Endothelial cell of umbilical vein (primary cell): ENCODE data around the gene ARHGEF38. TPM values are rescaled to one million over a fixed set of nuclear protein-coding genes. Genes with fewer than 3 reads are reported as not detected.

Experiments used
- BruUV-seq: library from RNA; stranded (reverse); fragments of 400-500 nt; replicated peaks from 2 replicates; lab custom pipeline; 2021; lab: Mats Ljungman, UMichigan
- CTCF ChIA-PET: fragments of 300-600, 350-600 bp; sonication (Branson Sonifier 250); formaldehyde crosslinking; loops from one replicate; lab custom pipeline; 2021; ENCODE audit warnings: antibody characterized with exemption, inconsistent platforms; lab: Charles Lee
- POLR2A ChIA-PET: fragments of 300-600, 350-600 bp; sonication (Branson Sonifier 250); formaldehyde crosslinking; loops from one replicate; lab custom pipeline; 2021; ENCODE audit warnings: antibody characterized with exemption, inconsistent platforms; lab: Charles Lee
- DNase-seq: peaks from one replicate; pipeline ENCODE4 v3.0.0-alpha.2; 2011; ENCODE audit warnings: low read depth, low spot score
- FAIRE-seq: peaks from 2 replicates; lab custom pipeline; 2011; peaks lifted over from hg19 to GRCh38; lab: Jason Lieb, UNC
- H2AFZ ChIP-seq: 2 replicates; pipeline ENCODE4 v1.6.0; 2012; ENCODE audit warnings: low read depth, low read length, control low read depth, inconsistent platforms
- H3K27ac ChIP-seq: 2 replicates; pipeline ENCODE4 v1.5.1; 2011; ENCODE audit warnings: low read depth, mild to moderate bottlenecking, control low read depth, low read length, moderate library complexity; ENCODE audit not compliant: insufficient read depth
- H3K27me3 ChIP-seq, 2 experiments: 2 replicates each; pipeline versions ENCODE4 v1.6.0 to v1.6.1; 2011; ENCODE audit warnings: low read length in 2 of 2, mixed read lengths in 1 of 2; ENCODE audit not compliant: control insufficient read depth in 2 of 2, insufficient read depth in 2 of 2
- H3K36me3 ChIP-seq, 2 experiments: 2 replicates in 1 of 2; 3 replicates in 1 of 2; pipeline ENCODE4 v1.5.1; 2011; ENCODE audit warnings: low read length in 2 of 2, mild to moderate bottlenecking in 1 of 2, moderate library complexity in 1 of 2; ENCODE audit not compliant: control insufficient read depth in 2 of 2, insufficient read depth in 2 of 2; ENCODE audit errors: extremely low read depth in 1 of 2
- H3K4me1 ChIP-seq: 3 replicates; pipeline ENCODE4 v1.5.1; 2011; ENCODE audit warnings: mild to moderate bottlenecking, low read length; ENCODE audit not compliant: control insufficient read depth, insufficient read depth; ENCODE audit errors: extremely low read depth
- H3K4me2 ChIP-seq: 2 replicates; pipeline ENCODE4 v1.6.1; 2011; ENCODE audit warnings: low read length, control low read depth, mixed read lengths; ENCODE audit not compliant: insufficient read depth
- H3K4me3 ChIP-seq, 3 experiments: fragments of 200-600 bp in 1 of 3; sonication (generic), shearing (Covaris generic) in 1 of 3; replicated peaks in 1 of 3; 2 replicates each; pipeline ENCODE4 v1.5.1; 2011 to 2016; ENCODE audit warnings: control low read depth in 3 of 3, low read length in 3 of 3, mild to moderate bottlenecking in 2 of 3, inconsistent platforms in 1 of 3, low read depth in 1 of 3, moderate library complexity in 1 of 3; ENCODE audit not compliant: insufficient read depth in 1 of 3
- H3K79me2 ChIP-seq: 2 replicates; pipeline ENCODE4 v1.6.0; 2012; ENCODE audit warnings: low read length, inconsistent platforms; ENCODE audit not compliant: control insufficient read depth, insufficient read depth
- H3K9ac ChIP-seq: replicated peaks from 2 replicates; pipeline ENCODE3; 2011; ENCODE audit warnings: low read length, control low read depth; ENCODE audit not compliant: insufficient read depth; ENCODE audit errors: extremely low read depth
- H3K9me1 ChIP-seq: replicated peaks from 3 replicates; pipeline ENCODE4 v1.6.0; 2011; ENCODE audit warnings: mild to moderate bottlenecking, low read length; ENCODE audit not compliant: control insufficient read depth, insufficient read depth; ENCODE audit errors: extremely low read depth
- H3K9me3 ChIP-seq: replicated peaks from 2 replicates; pipeline ENCODE4 v1.5.1; 2012; ENCODE audit warnings: low read length, inconsistent platforms; ENCODE audit not compliant: control insufficient read depth, insufficient read depth
- H4K20me1 ChIP-seq: replicated peaks from 2 replicates; pipeline ENCODE3; 2011; ENCODE audit warnings: mild to moderate bottlenecking, low read length; ENCODE audit not compliant: control insufficient read depth, insufficient read depth; ENCODE audit errors: extremely low read depth
- CTCF ChIP-seq, 2 donors: IDR thresholded peaks; 1 replicate in 1 of 2; 2 replicates in 1 of 2; pipeline ENCODE4 v1.5.1; 2011; ENCODE audit warnings: low read length in 2 of 2, mild to moderate bottlenecking in 2 of 2, moderate library complexity in 2 of 2, control low read depth in 1 of 2, inconsistent platforms in 1 of 2, low read depth in 1 of 2; ENCODE audit not compliant: insufficient read depth in 1 of 2; ENCODE audit errors: extremely low read depth in 1 of 2
- EZH2 ChIP-seq: IDR thresholded peaks from 2 replicates; pipeline ENCODE4 v1.6.1; 2012; ENCODE audit warnings: borderline replicate concordance, low read depth, mild to moderate bottlenecking, moderate library complexity, low read length, inconsistent platforms; ENCODE audit not compliant: severe bottlenecking
- FOS ChIP-seq: IDR thresholded peaks from 2 replicates; pipeline ENCODE4 v1.6.1; 2011; ENCODE audit warnings: mild to moderate bottlenecking, low read length, moderate library complexity, borderline replicate concordance; ENCODE audit not compliant: insufficient read depth
- GATA2 ChIP-seq: IDR thresholded peaks from 2 replicates; pipeline ENCODE4 v1.7.0; 2011; ENCODE audit warnings: low read depth, mild to moderate bottlenecking, moderate library complexity, mixed read lengths, low read length; ENCODE audit not compliant: insufficient read length, insufficient read depth
- JUN ChIP-seq: IDR thresholded peaks from 2 replicates; pipeline ENCODE4 v1.6.1; 2011; ENCODE audit warnings: borderline replicate concordance, low read depth; ENCODE audit not compliant: insufficient read length, insufficient read depth
- MAX ChIP-seq: IDR thresholded peaks from 2 replicates; pipeline ENCODE4 v1.6.1; 2011; ENCODE audit not compliant: insufficient read depth, insufficient read length
- MYC ChIP-seq: IDR thresholded peaks from one replicate; pipeline ENCODE4 v1.6.1; 2011; ENCODE audit warnings: mild to moderate bottlenecking, low read depth, low read length
- POLR2A ChIP-seq: IDR thresholded peaks from 2 replicates; pipeline ENCODE4 v1.6.1; 2012; ENCODE audit warnings: low read depth, mild to moderate bottlenecking, control low read depth, low read length
- POLR2AphosphoS5 ChIP-seq: IDR thresholded peaks from 2 replicates; pipeline ENCODE4 v1.6.1; 2012; ENCODE audit warnings: low read depth, mild to moderate bottlenecking, control low read depth, low read length, moderate library complexity; ENCODE audit not compliant: insufficient read depth
- dilution Hi-C: fragments of 300-500 bp; cut with MboI; formaldehyde crosslinking; loops from one replicate; pipeline ENCODE4 v1.15.0; 2019; ENCODE audit warnings: low sequenced_read_pairs; ENCODE audit not compliant: extremely low pct_ligation_motif_present
- intact Hi-C: fragments of 100-400 bp; cut with micrococcal nuclease; formaldehyde crosslinking; loops from one replicate; pipeline ENCODE4 v1.10.0; 2022
- polyA plus RNA-seq, 4 experiments: library from polyadenylated mRNA; depleted of rRNA in 3 of 4; stranded (reverse) in 3 of 4; unstranded in 1 of 4; fragments of >200 nt; gene quantifications; 2 replicates each; pipeline versions ENCODE4 v1.2.1 to v1.2.3, GENCODE V29; 2011 to 2012; ENCODE audit warnings: missing spikeins in 1 of 4
- total RNA-seq: library from RNA; stranded (reverse); gene quantifications from 2 replicates; pipeline ENCODE4 v1.2.3, GENCODE V29; 2021

ARHGEF38 gene
- total and polyA plus RNA-seq, 2 donors (not counting 3 experiments of a cell fraction or from before 2014, with no cell fraction given): not detected

- no peaks in the 10 kb centered on the region for H3K79me2 ChIP-seq
- no peak for FAIRE-seq
- H3K4me1 ChIP-seq: no peaks in the 10 kb centered on the region
- H2AFZ ChIP-seq: no peak overlapping the region
- no peak overlapping the region for H3K4me3 ChIP-seq
- no peaks in the 10 kb centered on the region for H3K36me3 ChIP-seq
- no peaks in the 10 kb centered on the region for H3K9me1 ChIP-seq
- BruUV-seq: no TSS peak
- no peaks in the 10 kb centered on the region for H4K20me1 ChIP-seq
- H3K27me3 ChIP-seq: no peaks in the 10 kb centered on the region
- H3K9ac ChIP-seq: no peak overlapping the region
- ChIA-PET CTCF (no interaction called here), POLR2A (no interaction called here)
- intact Hi-C loops: no loop called here
- no peaks in the 10 kb centered on the region for H3K9me3 ChIP-seq
- no peak for TF ChIP-seq JUN
- no peak for TF ChIP-seq POLR2AphosphoS5
- TF ChIP-seq EZH2: no peak
- no peak for TF ChIP-seq GATA2
- TF ChIP-seq MYC: no peak
- no peak for TF ChIP-seq CTCF (IDR thresholded peaks at IDR 0.05; ENCODE audit: extremely low read depth in 1 of 2, insufficient read depth in 1 of 2, low read depth in 1 of 2, low read length in 2 of 2)
- TF ChIP-seq POLR2A: no peak
- TF ChIP-seq MAX: no peak
- TF ChIP-seq FOS: no peak
- H3K27ac ChIP-seq: no peak overlapping the region
- no peak overlapping the region for H3K4me2 ChIP-seq
- DNase-seq: no peak
- dilution Hi-C loops: no loop called here
Measured at GRCh38 chr4:105605493-105605892, 53.1 kb downstream of the ARHGEF38 start.
